Lower lobe of right lung (tissue), 2 donors: ENCODE results near the gene BEND7. TPM values are rescaled to one million over a fixed set of nuclear protein-coding genes. Genes with fewer than 3 reads are reported as not detected.

Experiments
- ATAC-seq, 2 donors: fragments of 200-7000 bp; cut with Tn5 transposase; one replicate each; pipeline ENCODE4 v1.9.1; 2020 to 2022; ENCODE audit warnings: mild to moderate bottlenecking in 2 of 2, moderate library complexity in 2 of 2
- DNase-seq: peaks from one replicate; pipeline ENCODE4 v3.0.0-alpha.2; 2020
- H3K27ac ChIP-seq: fragments of 200-600 bp; one replicate; pipeline ENCODE4 v1.8.0; 2022
- H3K27me3 ChIP-seq: fragments of 200-600 bp; one replicate; pipeline ENCODE4 v1.8.0; 2022; ENCODE audit warnings: low read depth
- H3K36me3 ChIP-seq: fragments of 200-600 bp; one replicate; pipeline ENCODE4 v1.8.0; 2022; ENCODE audit warnings: mild to moderate bottlenecking
- H3K4me1 ChIP-seq: fragments of 200-600 bp; one replicate; pipeline ENCODE4 v1.8.0; 2022
- H3K4me3 ChIP-seq: fragments of 200-600 bp; one replicate; pipeline ENCODE4 v1.8.0; 2022; ENCODE audit warnings: mild to moderate bottlenecking
- H3K9me3 ChIP-seq: fragments of 200-600 bp; one replicate; pipeline ENCODE4 v1.8.0; 2022
- intact Hi-C: fragments of 100-400 bp; cut with DNase I; formaldehyde crosslinking; loops from one replicate; pipeline ENCODE4 v1.11.0; 2022
- total RNA-seq: library from RNA; stranded (reverse); fragmentation: NEBNext Ultra II Directional; extraction: Animal tissue kit (Norgen Biotek cat#: 25700); gene quantifications from one replicate; pipeline ENCODE4 v1.2.1, GENCODE V29; 2021
- TF ChIP-seq, protein P1 (sequence below): fragments of 200-600 bp; IDR thresholded peaks from one replicate; pipeline ENCODE4 v1.8.0; 2022; ENCODE audit warnings: antibody characterized with exemption, mild to moderate bottlenecking
- donor health status: DM: no; HTN: yes; CAD: no; lungs with severe emphysema.

Gene BEND7
- total RNA-seq, 1 donor from 2014 or later = 16.9 TPM

DNA sequence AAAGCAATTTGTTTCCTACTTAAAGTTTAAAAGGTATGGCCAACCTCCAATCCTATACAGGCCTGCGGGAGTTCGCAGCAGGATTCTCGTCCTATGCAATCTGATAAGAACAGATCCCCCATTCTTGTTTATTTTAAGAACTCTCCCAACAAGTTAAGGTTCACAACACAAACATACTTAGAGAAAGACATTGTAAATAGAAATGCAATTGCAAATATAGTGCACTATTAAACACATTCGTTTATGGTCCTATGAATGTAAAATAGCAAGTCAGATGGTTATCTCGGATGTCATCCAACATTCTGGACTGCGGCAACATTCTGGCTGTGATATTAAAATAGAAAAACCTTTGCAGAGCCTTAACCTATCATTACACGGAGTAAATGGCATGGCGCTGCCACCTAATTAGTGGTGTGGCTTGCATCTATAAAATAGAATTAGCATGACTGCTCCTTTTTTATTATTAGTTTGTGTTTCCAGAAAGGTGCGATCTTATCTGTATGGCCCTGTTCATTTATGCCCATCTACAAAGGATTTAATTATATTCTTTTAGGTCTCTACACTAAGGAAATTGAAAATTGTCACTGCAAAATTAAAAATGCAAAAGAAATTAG lies 37.0 kb downstream of the BEND7 start:
- ATAC-seq (no peak), DNase-seq (no peak)
- intact Hi-C loops = no loop called here
- Histone ChIP-seq H3K4me1 (no peaks in the 10 kb centered on the region), H3K9me3 (no peaks in the 10 kb centered on the region), H3K27me3 (no peaks in the 10 kb centered on the region), H3K27ac (no peak overlapping the region), H3K36me3 (peaks cover 22% of the 10 kb centered on the region), H3K4me3 (no peak overlapping the region)
- TF ChIP-seq, protein P1, sequence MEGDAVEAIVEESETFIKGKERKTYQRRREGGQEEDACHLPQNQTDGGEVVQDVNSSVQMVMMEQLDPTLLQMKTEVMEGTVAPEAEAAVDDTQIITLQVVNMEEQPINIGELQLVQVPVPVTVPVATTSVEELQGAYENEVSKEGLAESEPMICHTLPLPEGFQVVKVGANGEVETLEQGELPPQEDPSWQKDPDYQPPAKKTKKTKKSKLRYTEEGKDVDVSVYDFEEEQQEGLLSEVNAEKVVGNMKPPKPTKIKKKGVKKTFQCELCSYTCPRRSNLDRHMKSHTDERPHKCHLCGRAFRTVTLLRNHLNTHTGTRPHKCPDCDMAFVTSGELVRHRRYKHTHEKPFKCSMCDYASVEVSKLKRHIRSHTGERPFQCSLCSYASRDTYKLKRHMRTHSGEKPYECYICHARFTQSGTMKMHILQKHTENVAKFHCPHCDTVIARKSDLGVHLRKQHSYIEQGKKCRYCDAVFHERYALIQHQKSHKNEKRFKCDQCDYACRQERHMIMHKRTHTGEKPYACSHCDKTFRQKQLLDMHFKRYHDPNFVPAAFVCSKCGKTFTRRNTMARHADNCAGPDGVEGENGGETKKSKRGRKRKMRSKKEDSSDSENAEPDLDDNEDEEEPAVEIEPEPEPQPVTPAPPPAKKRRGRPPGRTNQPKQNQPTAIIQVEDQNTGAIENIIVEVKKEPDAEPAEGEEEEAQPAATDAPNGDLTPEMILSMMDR = no peak

DNA sequence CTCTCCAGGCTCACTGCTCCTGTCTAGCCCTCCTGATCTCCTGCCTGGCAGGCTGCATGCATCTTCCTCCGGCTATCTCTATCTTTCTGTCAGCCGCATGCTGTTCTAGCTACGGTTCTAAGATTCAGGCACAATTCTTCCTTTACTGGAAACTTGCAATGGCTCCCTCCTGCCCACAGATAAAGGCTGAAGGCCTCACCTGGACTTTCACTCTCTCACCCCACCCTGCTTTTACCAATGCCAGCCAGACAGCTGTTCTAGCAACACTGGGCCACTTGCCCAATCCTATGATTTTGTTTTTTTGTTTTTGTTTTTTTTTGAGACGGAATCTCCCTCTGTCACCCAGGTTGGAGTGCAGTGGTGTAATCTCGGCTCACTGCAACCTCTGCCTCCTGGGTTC lies 38.3 kb downstream of the BEND7 start:
- Histone ChIP-seq H3K4me3 (no peak overlapping the region), H3K9me3 (no peaks in the 10 kb centered on the region), H3K27me3 (no peaks in the 10 kb centered on the region), H3K4me1 (no peaks in the 10 kb centered on the region), H3K36me3 (peaks cover 17% of the 10 kb centered on the region), H3K27ac (no peak overlapping the region)
- ATAC-seq (no peak), DNase-seq (no peak)
- intact Hi-C loops = no loop called here
- TF ChIP-seq, protein P1 = no peak

DNA sequence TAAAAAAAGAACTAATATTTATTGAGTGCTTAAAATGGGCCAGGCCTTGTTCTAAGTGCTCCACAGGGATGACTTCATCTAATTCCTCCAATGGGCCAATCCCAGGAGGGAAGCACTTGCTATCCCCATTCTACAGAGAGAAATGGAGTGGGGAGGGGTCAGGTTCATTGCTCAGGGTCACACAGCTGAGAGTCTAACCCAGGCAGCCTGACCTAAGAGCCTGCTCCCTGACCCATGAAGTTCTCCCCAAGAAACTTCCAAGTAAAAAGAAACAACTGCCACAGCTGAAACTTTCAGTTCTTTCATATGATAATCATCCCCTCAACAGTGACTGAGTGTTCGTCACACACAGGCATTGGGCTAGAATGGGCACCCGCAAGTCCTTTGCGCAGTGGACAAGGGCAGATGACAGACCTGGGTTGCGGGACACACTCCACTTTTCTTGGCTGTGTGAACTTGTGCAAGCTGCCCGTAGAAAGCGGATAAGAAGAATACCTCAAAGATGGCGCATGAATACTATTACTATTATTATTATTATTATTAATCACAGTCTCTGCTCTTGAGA lies 39.7 kb downstream of the BEND7 start:
- Histone ChIP-seq H3K36me3 (peaks cover 17% of the 10 kb centered on the region), H3K27me3 (no peaks in the 10 kb centered on the region), H3K4me1 (no peaks in the 10 kb centered on the region), H3K4me3 (no peak overlapping the region), H3K9me3 (no peaks in the 10 kb centered on the region), H3K27ac (no peak overlapping the region)
- intact Hi-C loops = no loop called here
- DNase-seq (no peak), ATAC-seq (no peak)
- TF ChIP-seq, protein P1 = no peak

DNA sequence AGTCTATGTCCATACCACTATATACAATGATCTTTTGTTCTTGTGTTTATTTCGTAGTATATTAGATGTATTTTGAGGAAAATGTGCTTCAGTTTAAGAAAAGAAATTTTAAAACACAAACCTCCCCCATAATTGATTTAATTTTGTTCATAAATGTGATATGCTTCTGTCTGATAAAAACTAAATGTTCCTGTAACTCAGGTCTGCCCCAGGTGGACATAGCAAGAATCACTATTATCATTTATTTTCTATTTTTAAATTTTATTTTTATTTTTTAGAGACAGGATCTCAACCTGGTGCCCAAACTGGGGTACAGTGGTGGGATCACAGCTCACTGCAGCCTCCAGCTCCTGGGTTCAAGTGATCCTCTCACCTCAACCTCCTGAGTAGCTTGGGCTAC lies 43.2 kb downstream of the BEND7 start:
- ATAC-seq (no peak), DNase-seq (no peak)
- peaks cover 23% of the 10 kb centered on the region for H3K36me3 ChIP-seq
- TF ChIP-seq, protein P1 = no peak
- H3K4me1 ChIP-seq = no peaks in the 10 kb centered on the region
- H3K27ac ChIP-seq = no peak overlapping the region
- no peaks in the 10 kb centered on the region for H3K27me3 ChIP-seq
- no peaks in the 10 kb centered on the region for H3K9me3 ChIP-seq
- intact Hi-C loops = no loop called here
- H3K4me3 ChIP-seq = no peak overlapping the region

DNA sequence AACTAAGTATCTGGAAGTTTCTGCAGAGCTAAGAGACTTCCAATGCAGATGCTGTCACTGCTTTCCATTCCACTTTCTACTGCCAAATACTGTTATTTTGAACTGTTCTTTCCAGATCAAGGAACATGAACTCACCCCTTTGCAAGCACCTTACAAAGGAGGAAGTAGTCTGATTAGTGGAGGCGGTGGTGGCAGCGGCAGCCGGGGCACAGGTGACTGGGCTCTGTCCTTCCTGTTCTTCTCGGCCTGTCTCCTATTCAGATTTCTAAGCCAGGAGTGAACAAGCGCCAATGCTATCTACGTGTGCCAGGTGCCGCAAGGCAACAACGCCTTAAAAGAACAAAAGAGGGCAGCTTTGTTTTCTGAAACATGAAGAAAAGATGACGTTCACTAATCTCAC lies 44.9 kb downstream of the BEND7 start:
- ATAC-seq (no peak), DNase-seq (no peak)
- intact Hi-C loops = no loop called here
- Histone ChIP-seq H3K27ac (no peak overlapping the region), H3K4me3 (no peak overlapping the region), H3K9me3 (no peaks in the 10 kb centered on the region), H3K27me3 (no peaks in the 10 kb centered on the region), H3K4me1 (no peaks in the 10 kb centered on the region), H3K36me3 (peaks cover 14% of the 10 kb centered on the region)
- TF ChIP-seq, protein P1 = no peak
